ENCODE measurements around the gene MAST1.
A peak's percentile ranks its signal among the peaks of the same experiment; 100 is the strongest.

- TF ChIP-seq CTCF (IDR thresholded peaks at IDR 0.05) (peak; percentile 85 to 100 (median 96)), POLR2A (IDR thresholded peaks at IDR 0.05) (no peak)
Measured at GRCh38 chr19:12847159-12848139, 9.1 kb downstream of the MAST1 start.

All from adrenal gland (tissue), 5 donors.